Measurements from ENCODE around the gene MPEG1. TPM values are rescaled to one million over a fixed set of nuclear protein-coding genes. Genes with fewer than 3 reads are reported as not detected.
A peak's percentile ranks its signal among the peaks of the same experiment; 100 is the strongest.

MPEG1 gene
- total RNA-seq, 1 experiment from 2014 or later: not detected

- peaks cover 0 to 1% (median under 1%) of the 10 kb centered on the region in 3 experiments; a peak in 1 of 7 replicates for H3K36me3 Mint-ChIP-seq (ENCODE audit: insufficient read depth in 1 of 3, low read depth in 3 of 3)
These were observed 41.0 kb downstream of the MPEG1 start, which contains the start of gene DTX4 for GRCh38 chr11:59171508-59172322. DTX4 (plus strand) TSS chr11:59172132; CDS start chr11:59172596, 464 bp downstream.

More at GRCh38 chr11:59171508-59172322, 41.0 kb downstream of the MPEG1 start, which contains the start of gene DTX4:
- Histone ChIP-seq H4K8ac (replicated peaks; ENCODE audit: insufficient read length, low read depth, low read length) (no peak within 1 kb of the TSS), H2BK5ac (ENCODE audit: insufficient read length, low read length) (no peak within 1 kb of the TSS), H3K4me2 (ENCODE audit: insufficient read depth, insufficient read length, low read length) (peak within 1 kb of the TSS; percentile 79), H3K23me2 (ENCODE audit: insufficient read length, low read depth, low read length, poor library complexity, severe bottlenecking) (peaks cover 18% of the 10 kb centered on the region), H3K4ac (ENCODE audit: low read depth, low read length) (no peak within 1 kb of the TSS; the same call in 1 of the 2 replicates), H2BK12ac (ENCODE audit: insufficient read length, low read depth, low read length) (no peak within 1 kb of the TSS), H2BK20ac (ENCODE audit: low read depth, low read length, poor library complexity, severe bottlenecking) (no peak within 1 kb of the TSS), H3K27ac (ENCODE audit: insufficient read length, low read depth, low read length) (no peak within 1 kb of the TSS), H3K79me1 (ENCODE audit: insufficient read depth, low read depth, low read length, poor library complexity, severe bottlenecking) (no peaks in the 10 kb centered on the region), H3K56ac (ENCODE audit: insufficient read length, low read depth, low read length) (no peak within 1 kb of the TSS), H3K14ac (ENCODE audit: insufficient read depth, low read length) (peak within 1 kb of the TSS; percentile 92), H4K20me1 (ENCODE audit: control insufficient read depth, insufficient read depth, insufficient read length) (no peaks in the 10 kb centered on the region), H3K18ac (ENCODE audit: insufficient read length, low read depth, low read length) (peak within 1 kb of the TSS; percentile 89), H3K23ac (ENCODE audit: insufficient read length, low read depth, low read length) (no peak within 1 kb of the TSS), H3K9me3 (ENCODE audit: control insufficient read depth, low read depth, low read length) (no peaks in the 10 kb centered on the region), H3K27me3 (ENCODE audit: insufficient read depth, low read length) (no peaks in the 10 kb centered on the region), H2AK5ac (ENCODE audit: insufficient read length, low read length) (no peak within 1 kb of the TSS), H4K91ac (ENCODE audit: insufficient read length, low read depth, low read length) (no peak within 1 kb of the TSS), H2BK15ac (ENCODE audit: low read depth, low read length) (no peak within 1 kb of the TSS), H4K5ac (ENCODE audit: insufficient read length, low read depth, low read length) (no peak within 1 kb of the TSS), H3T11ph (ENCODE audit: low read length) (peak within 1 kb of the TSS; percentile 39), H2AFZ (ENCODE audit: low read length) (peak within 1 kb of the TSS; percentile 63), H3K4me1 (ENCODE audit: insufficient read depth, low read length) (no peaks in the 10 kb centered on the region; the same call in 1 of the 2 replicates), H2BK120ac (ENCODE audit: low read depth, low read length, poor library complexity, severe bottlenecking) (no peak within 1 kb of the TSS), H3K9ac (ENCODE audit: extremely low read depth, insufficient read length, low read length) (peak within 1 kb of the TSS; percentile 77), H3K79me2 (ENCODE audit: insufficient read depth, low read length) (no peaks in the 10 kb centered on the region)
- WGBS (ENCODE audit: extremely low coverage, insufficient read length, low lambda C conversion rate): no CpG with 5 or more reads among the region's 64 CpGs
- peak; percentile 81 for TF ChIP-seq CTCF (conservative IDR thresholded peaks at IDR 0.05)
- H3K9me3 Mint-ChIP-seq: 0 out of 5 replicates have a peak, but pooled peaks cover 0 to 2% of the 10 kb centered on the region in 2 experiments
- peak within 1 kb of the TSS in 1 of 3 experiments; percentile 79; a peak in 1 of 7 replicates for H3K27ac Mint-ChIP-seq
- H3K27me3 Mint-ChIP-seq (ENCODE audit: low read depth): peaks cover 2% of the 10 kb centered on the region
- H3K4me3 Mint-ChIP-seq: peak within 1 kb of the TSS in 1 of 2 experiments; percentile 94
- peaks cover 22 to 29% of the 10 kb centered on the region in 2 experiments for H3K4me1 Mint-ChIP-seq
- DNase-seq: peak; percentile 94
